WERI-Rb-1 (cell line): ENCODE results near the gene PDE6G.
A peak's percentile ranks its signal among the peaks of the same experiment; 100 is the strongest.

Source experiments
- DNase-seq: peaks from one replicate; pipeline ENCODE4 v3.0.0-alpha.2; 2020
- H3K27ac ChIP-seq: fragments of 250-450 bp; sonication (Bioruptor Pico); 2 replicates; pipeline ENCODE4 v1.5.1; 2020; ENCODE audit warnings: mild to moderate bottlenecking, moderate library complexity
- H3K27me3 ChIP-seq: fragments of 250-450 bp; sonication (Bioruptor Pico); 2 replicates; pipeline ENCODE4 v1.5.1; 2021; ENCODE audit warnings: mild to moderate bottlenecking, low read depth, moderate library complexity; ENCODE audit not compliant: insufficient read depth, severe bottlenecking
- H3K36me3 ChIP-seq: fragments of 250-450 bp; sonication (Bioruptor Pico); 2 replicates; pipeline ENCODE4 v1.5.1; 2020; ENCODE audit warnings: mild to moderate bottlenecking, moderate library complexity
- H3K4me3 ChIP-seq: 2 replicates; pipeline ENCODE4 v1.5.1; 2011; ENCODE audit warnings: low read depth, mild to moderate bottlenecking, control low read depth, low read length
- H3K9me3 ChIP-seq: fragments of 250-450 bp; sonication (Bioruptor Pico); 2 replicates; pipeline ENCODE4 v1.5.1; 2021; ENCODE audit warnings: mild to moderate bottlenecking, moderate library complexity; ENCODE audit not compliant: severe bottlenecking
- TF ChIP-seq, protein P1 (sequence below): IDR thresholded peaks from 2 replicates; pipeline ENCODE4 v1.5.1; 2011; ENCODE audit warnings: low read depth, mild to moderate bottlenecking, control low read depth, inconsistent platforms, low read length

PDE6G gene

DNA sequence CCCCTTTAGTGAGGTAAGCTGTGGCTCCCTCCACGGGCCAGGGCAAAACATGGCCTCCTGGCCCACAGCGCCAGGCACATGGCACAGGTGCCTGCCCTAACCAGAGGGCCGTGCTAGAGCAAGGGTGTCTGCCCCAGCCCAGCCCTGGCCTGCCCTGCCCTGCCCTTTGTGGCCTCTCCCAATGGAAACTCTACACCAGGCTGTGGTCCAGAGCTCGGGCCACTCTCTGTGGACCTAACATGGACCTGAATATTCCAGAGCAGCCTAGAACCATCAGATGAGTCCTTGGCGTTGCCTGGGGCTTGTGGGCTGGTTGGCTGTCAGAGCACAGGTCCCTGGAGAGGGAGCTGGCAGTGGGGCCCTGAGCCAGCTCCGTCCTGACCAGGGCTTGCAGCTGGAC, 38.9 kb upstream of the PDE6G start:
- TF ChIP-seq, protein P1, sequence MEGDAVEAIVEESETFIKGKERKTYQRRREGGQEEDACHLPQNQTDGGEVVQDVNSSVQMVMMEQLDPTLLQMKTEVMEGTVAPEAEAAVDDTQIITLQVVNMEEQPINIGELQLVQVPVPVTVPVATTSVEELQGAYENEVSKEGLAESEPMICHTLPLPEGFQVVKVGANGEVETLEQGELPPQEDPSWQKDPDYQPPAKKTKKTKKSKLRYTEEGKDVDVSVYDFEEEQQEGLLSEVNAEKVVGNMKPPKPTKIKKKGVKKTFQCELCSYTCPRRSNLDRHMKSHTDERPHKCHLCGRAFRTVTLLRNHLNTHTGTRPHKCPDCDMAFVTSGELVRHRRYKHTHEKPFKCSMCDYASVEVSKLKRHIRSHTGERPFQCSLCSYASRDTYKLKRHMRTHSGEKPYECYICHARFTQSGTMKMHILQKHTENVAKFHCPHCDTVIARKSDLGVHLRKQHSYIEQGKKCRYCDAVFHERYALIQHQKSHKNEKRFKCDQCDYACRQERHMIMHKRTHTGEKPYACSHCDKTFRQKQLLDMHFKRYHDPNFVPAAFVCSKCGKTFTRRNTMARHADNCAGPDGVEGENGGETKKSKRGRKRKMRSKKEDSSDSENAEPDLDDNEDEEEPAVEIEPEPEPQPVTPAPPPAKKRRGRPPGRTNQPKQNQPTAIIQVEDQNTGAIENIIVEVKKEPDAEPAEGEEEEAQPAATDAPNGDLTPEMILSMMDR = no peak
- no peaks in the 10 kb centered on the region for H3K27me3 ChIP-seq
- no peaks in the 10 kb centered on the region for H3K9me3 ChIP-seq
- no peak overlapping the region for H3K27ac ChIP-seq
- H3K36me3 ChIP-seq = peaks cover 97% of the 10 kb centered on the region
- H3K4me3 ChIP-seq = no peak overlapping the region
- DNase-seq = no peak

DNA sequence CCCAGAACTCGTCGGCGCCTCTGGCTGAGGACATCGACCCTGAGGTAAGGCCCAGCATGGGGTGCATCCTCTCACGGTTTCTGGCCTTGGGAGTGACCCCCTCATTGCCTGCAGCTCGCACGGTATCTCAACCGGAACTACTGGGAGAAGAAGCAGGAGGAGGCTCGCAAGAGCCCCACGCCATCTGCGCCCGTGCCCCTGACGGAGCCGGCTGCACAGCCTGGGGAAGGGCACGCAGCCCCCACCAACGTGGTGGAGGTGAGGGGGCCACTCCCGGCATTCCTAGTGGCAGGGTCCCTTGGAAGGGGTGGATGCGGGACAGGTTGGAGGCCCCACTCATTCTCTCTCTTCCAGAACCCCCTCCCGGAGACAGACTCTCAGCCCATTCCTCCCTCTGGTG, 38.5 kb upstream of the PDE6G start:
- DNase-seq = no peak
- H3K4me3 ChIP-seq = no peak overlapping the region
- peaks cover 99% of the 10 kb centered on the region for H3K36me3 ChIP-seq

DNA sequence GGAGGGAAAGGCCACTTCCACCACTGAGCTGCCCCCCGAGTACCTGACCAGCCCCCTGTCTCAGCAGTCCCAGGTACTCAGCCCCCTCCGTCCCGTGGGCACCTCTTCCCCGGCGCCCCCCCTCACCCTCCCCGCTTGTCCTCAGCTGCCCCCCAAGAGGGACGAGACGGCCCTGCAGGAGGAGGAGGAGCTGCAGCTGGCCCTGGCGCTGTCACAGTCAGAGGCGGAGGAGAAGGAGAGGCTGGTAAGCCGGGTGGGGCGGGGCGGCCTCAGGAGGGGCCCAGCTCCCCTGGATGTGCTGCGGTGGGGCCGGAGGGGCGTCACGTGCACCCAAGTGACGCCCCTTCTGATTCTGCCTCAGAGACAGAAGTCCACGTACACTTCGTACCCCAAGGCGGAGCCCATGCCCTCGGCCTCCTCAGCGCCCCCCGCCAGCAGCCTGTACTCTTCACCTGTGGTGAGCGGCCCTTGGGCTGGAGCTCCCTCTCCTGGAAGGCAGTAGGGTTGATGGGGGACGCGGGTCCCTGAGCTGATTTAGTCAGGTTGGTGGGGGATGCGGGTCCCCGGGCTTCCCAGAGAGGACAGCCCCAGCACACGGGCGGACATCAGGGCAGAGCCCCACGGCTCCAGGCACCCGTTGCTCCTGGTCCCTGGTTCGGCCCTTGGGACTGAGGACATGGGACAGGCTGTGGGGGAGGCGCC, 37.3 kb upstream of the PDE6G start:
- no peak overlapping the region for H3K27ac ChIP-seq
- DNase-seq = no peak
- no peaks in the 10 kb centered on the region for H3K9me3 ChIP-seq
- no peak overlapping the region for H3K4me3 ChIP-seq
- H3K36me3 ChIP-seq = peaks cover 99% of the 10 kb centered on the region
- TF ChIP-seq, protein P1 = peak; percentile 50
- no peaks in the 10 kb centered on the region for H3K27me3 ChIP-seq

More for the DNA sequence above, 38.5 kb upstream of the PDE6G start:
- no peak overlapping the region for H3K27ac ChIP-seq
- TF ChIP-seq, protein P1 = no peak
- H3K9me3 ChIP-seq = no peaks in the 10 kb centered on the region
- no peaks in the 10 kb centered on the region for H3K27me3 ChIP-seq

DNA sequence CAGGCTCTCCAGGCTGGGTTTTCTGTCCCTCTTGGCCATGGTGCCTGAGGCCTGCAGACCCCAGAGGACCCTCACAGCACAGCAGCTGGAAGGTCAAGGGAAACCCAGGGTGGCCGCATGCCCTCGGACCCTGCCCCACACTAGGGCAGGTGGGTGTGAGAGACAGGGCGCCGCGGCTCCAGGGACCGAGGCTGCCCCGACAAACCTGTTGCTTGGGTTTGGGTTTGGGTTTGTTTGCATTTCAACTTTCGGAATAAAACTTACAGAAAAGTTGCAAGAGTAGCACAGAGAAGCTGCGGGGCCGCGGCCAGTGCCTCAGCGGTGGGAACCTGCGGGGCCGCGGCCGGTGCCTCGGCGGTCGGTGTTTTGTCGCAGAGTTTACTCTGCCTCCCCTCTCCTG, 35.3 kb upstream of the PDE6G start:
- no peak for DNase-seq
- TF ChIP-seq, protein P1 = no peak
- peaks cover 98% of the 10 kb centered on the region for H3K36me3 ChIP-seq

DNA sequence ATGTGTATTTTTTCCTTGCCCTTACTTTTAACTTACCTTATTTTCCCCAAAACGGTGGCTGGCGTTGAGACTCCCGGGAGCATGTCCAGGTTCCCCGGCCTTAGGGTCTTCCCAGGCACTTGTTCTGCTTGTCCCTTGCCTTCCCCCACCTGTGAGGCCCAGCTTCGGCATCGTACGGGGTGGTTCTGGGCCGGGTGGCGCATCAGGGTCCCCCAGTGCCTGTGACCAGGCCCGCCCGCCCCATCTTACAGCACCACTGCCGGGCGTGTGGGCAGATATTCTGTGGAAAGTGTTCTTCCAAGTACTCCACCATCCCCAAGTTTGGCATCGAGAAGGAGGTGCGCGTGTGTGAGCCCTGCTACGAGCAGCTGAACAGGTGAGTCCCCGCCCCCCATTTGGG, 34.9 kb upstream of the PDE6G start:
- Histone ChIP-seq H3K9me3 (no peaks in the 10 kb centered on the region), H3K4me3 (no peak overlapping the region), H3K36me3 (peaks cover 97% of the 10 kb centered on the region), H3K27ac (no peak overlapping the region), H3K27me3 (no peaks in the 10 kb centered on the region)
- TF ChIP-seq, protein P1 = no peak
- no peak for DNase-seq

More for the DNA sequence above, 35.3 kb upstream of the PDE6G start:
- H3K27ac ChIP-seq = no peak overlapping the region
- no peak overlapping the region for H3K4me3 ChIP-seq
- no peaks in the 10 kb centered on the region for H3K27me3 ChIP-seq
- H3K9me3 ChIP-seq = no peaks in the 10 kb centered on the region

DNA sequence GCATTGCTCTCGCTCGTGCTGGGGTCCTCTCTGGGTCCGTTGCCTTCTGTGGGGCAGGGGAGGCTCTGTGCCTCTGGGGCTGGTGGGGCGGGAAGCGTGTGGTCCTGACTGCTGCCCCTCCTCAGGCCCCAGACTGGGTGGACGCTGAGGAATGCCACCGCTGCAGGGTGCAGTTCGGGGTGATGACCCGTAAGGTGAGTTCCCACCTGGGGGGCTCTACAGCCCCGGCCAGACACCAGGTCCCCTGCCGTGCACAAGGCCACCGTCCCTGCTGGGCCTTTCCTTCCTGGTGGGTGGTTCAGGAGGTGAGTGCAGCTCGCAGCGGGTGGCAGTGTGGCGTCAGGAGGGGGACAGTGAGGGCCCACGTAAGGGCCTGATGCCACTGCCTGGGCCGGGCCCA, 34.2 kb upstream of the PDE6G start:
- Histone ChIP-seq H3K4me3 (no peak overlapping the region), H3K36me3 (peaks cover 97% of the 10 kb centered on the region), H3K9me3 (no peaks in the 10 kb centered on the region), H3K27ac (no peak overlapping the region), H3K27me3 (no peaks in the 10 kb centered on the region)
- DNase-seq = no peak
- TF ChIP-seq, protein P1 = no peak
